Caco-2 (cell line): Measurements from ENCODE around the gene LRMDA. TPM values are rescaled to one million over a fixed set of nuclear protein-coding genes. Genes with fewer than 3 reads are reported as not detected.

Experiments used
- BruUV-seq: library from RNA; stranded (reverse); fragments of 400-500 nt; replicated peaks from 2 replicates; lab custom pipeline; 2021; lab: Mats Ljungman, UMichigan
- CTCF ChIA-PET: fragments of 300-600 bp; sonication (Branson Sonifier 250); formaldehyde crosslinking; loops from one replicate; lab custom pipeline; 2022; ENCODE audit warnings: antibody characterized with exemption; lab: Charles Lee
- POLR2A ChIA-PET: fragments of 300-600 bp; sonication (Branson Sonifier 250); formaldehyde crosslinking; loops from one replicate; lab custom pipeline; 2022; ENCODE audit warnings: antibody characterized with exemption; lab: Charles Lee
- DNase-seq, 2 experiments: peaks; one replicate each; pipeline versions ENCODE4 v3.0.0 to v3.0.0-alpha.2; 2020 to 2022
- H3K27me3 ChIP-seq: replicated peaks from 2 replicates; pipeline ENCODE4 v1.6.0; 2011; ENCODE audit warnings: low read length; ENCODE audit not compliant: control insufficient read depth, insufficient read depth
- H3K36me3 ChIP-seq: 2 replicates; pipeline ENCODE4 v1.5.1; 2011; ENCODE audit warnings: low read length; ENCODE audit not compliant: control insufficient read depth, insufficient read depth
- H3K4me1 ChIP-seq: fragments of 250-450 bp; sonication (Bioruptor Pico); 2 replicates; pipeline ENCODE4 v1.5.1; 2020; ENCODE audit warnings: mild to moderate bottlenecking
- H3K4me3 ChIP-seq: 2 replicates; pipeline ENCODE4 v1.5.1; 2011; ENCODE audit warnings: low read depth, mild to moderate bottlenecking, control low read depth, low read length
- H3K9me3 ChIP-seq: fragments of 250-450 bp; sonication (Bioruptor Pico); 2 replicates; pipeline ENCODE4 v1.5.1; 2020; ENCODE audit warnings: mild to moderate bottlenecking, moderate library complexity
- H3K27ac Mint-ChIP-seq: one replicate; pipeline ENCODE4 v1.8.0; 2022; ENCODE audit warnings: mixed read lengths; ENCODE audit not compliant: unreplicated experiment
- H3K27me3 Mint-ChIP-seq: one replicate; pipeline ENCODE4 v1.8.0; 2022; ENCODE audit warnings: mixed read lengths; ENCODE audit not compliant: insufficient read depth, unreplicated experiment
- H3K36me3 Mint-ChIP-seq: one replicate; pipeline ENCODE4 v1.8.0; 2022; ENCODE audit warnings: mild to moderate bottlenecking, mixed read lengths; ENCODE audit not compliant: insufficient read depth, unreplicated experiment
- H3K4me1 Mint-ChIP-seq: one replicate; pipeline ENCODE4 v1.8.0; 2022; ENCODE audit warnings: low read depth, mixed read lengths; ENCODE audit not compliant: unreplicated experiment
- H3K4me3 Mint-ChIP-seq: one replicate; pipeline ENCODE4 v1.8.0; 2022; ENCODE audit warnings: mild to moderate bottlenecking, moderate library complexity, mixed read lengths; ENCODE audit not compliant: unreplicated experiment
- H3K9me3 Mint-ChIP-seq: one replicate; pipeline ENCODE4 v1.8.0; 2022; ENCODE audit warnings: mixed read lengths; ENCODE audit not compliant: unreplicated experiment
- CTCF ChIP-seq, 2 experiments: fragments of 200-600 bp in 1 of 2; IDR thresholded peaks; 1 replicate in 1 of 2; 2 replicates in 1 of 2; pipeline versions ENCODE4 v1.5.1 to v1.8.0; 2011 to 2022; ENCODE audit warnings: antibody characterized with exemption in 1 of 2, control low read depth in 1 of 2, inconsistent platforms in 1 of 2, low read depth in 1 of 2, low read length in 1 of 2, mild to moderate bottlenecking in 1 of 2, moderate library complexity in 1 of 2; ENCODE audit not compliant: insufficient read depth in 1 of 2, severe bottlenecking in 1 of 2, unreplicated experiment in 1 of 2
- intact Hi-C: fragments of 100-400 bp; cut with micrococcal nuclease; formaldehyde crosslinking; loops from one replicate; pipeline ENCODE4 v1.10.0; 2022; ENCODE audit not compliant: unreplicated experiment
- total RNA-seq: library from RNA; stranded (reverse); gene quantifications from 2 replicates; pipeline ENCODE4 v1.2.3, GENCODE V29; 2022

LRMDA gene
- total RNA-seq, 1 experiment from 2014 or later = 18.5 TPM

- H3K27me3 ChIP-seq = no peaks in the 10 kb centered on the region
- POLR2A ChIA-PET = no interaction called here
- CTCF ChIA-PET = no interaction called here
- no peaks in the 10 kb centered on the region for H3K36me3 Mint-ChIP-seq
- TF ChIP-seq CTCF (IDR thresholded peaks at IDR 0.05; ENCODE audit: insufficient read depth in 1 of 2, low read depth in 1 of 2, low read length in 1 of 2, severe bottlenecking in 1 of 2, unreplicated experiment in 1 of 2) = no peak
- no peaks in the 10 kb centered on the region; the same call in 1 of the 2 replicates for H3K4me1 ChIP-seq
- intact Hi-C loops = no loop called here
- no peak overlapping the region for H3K4me3 Mint-ChIP-seq
- 0 out of 2 replicates have a peak, but pooled peaks cover 3% of the 10 kb centered on the region for H3K9me3 ChIP-seq
- H3K4me1 Mint-ChIP-seq = no peaks in the 10 kb centered on the region
- H3K9me3 Mint-ChIP-seq = peaks cover 23% of the 10 kb centered on the region
- H3K36me3 ChIP-seq = no peaks in the 10 kb centered on the region
- H3K4me3 ChIP-seq = no peak overlapping the region
- H3K27me3 Mint-ChIP-seq = no peaks in the 10 kb centered on the region
- H3K27ac Mint-ChIP-seq = no peak overlapping the region
- BruUV-seq = no TSS peak
- DNase-seq = no peak
These were observed 853.6 kb downstream of the LRMDA start for GRCh38 chr10:76285012-76285411.

- Mint-ChIP-seq H3K27ac (no peak overlapping the region), H3K9me3 (peaks cover 23% of the 10 kb centered on the region), H3K36me3 (no peaks in the 10 kb centered on the region), H3K4me1 (no peaks in the 10 kb centered on the region), H3K27me3 (no peaks in the 10 kb centered on the region), H3K4me3 (no peak overlapping the region)
- intact Hi-C loops = no loop called here
- DNase-seq = no peak
- Histone ChIP-seq H3K36me3 (no peaks in the 10 kb centered on the region), H3K4me1 (no peaks in the 10 kb centered on the region; the same call in 1 of the 2 replicates), H3K27me3 (no peaks in the 10 kb centered on the region), H3K4me3 (no peak overlapping the region), H3K9me3 (0 out of 2 replicates have a peak, but pooled peaks cover 3% of the 10 kb centered on the region)
- CTCF ChIA-PET = no interaction called here
- no TSS peak for BruUV-seq
- POLR2A ChIA-PET = no interaction called here
- no peak for TF ChIP-seq CTCF (IDR thresholded peaks at IDR 0.05; ENCODE audit: insufficient read depth in 1 of 2, low read depth in 1 of 2, low read length in 1 of 2, severe bottlenecking in 1 of 2, unreplicated experiment in 1 of 2)
These were observed 854.1 kb downstream of the LRMDA start for GRCh38 chr10:76285515-76285914.

- no TSS peak for BruUV-seq
- no peaks in the 10 kb centered on the region for H3K36me3 Mint-ChIP-seq
- DNase-seq = no peak
- H3K9me3 Mint-ChIP-seq = peaks cover 23% of the 10 kb centered on the region
- Histone ChIP-seq H3K9me3 (0 out of 2 replicates have a peak, but pooled peaks cover 3% of the 10 kb centered on the region), H3K27me3 (no peaks in the 10 kb centered on the region), H3K4me1 (no peaks in the 10 kb centered on the region; the same call in 1 of the 2 replicates), H3K4me3 (no peak overlapping the region), H3K36me3 (no peaks in the 10 kb centered on the region)
- no peaks in the 10 kb centered on the region for H3K27me3 Mint-ChIP-seq
- ChIA-PET CTCF (no interaction called here), POLR2A (no interaction called here)
- intact Hi-C loops = no loop called here
- no peak overlapping the region for H3K27ac Mint-ChIP-seq
- H3K4me3 Mint-ChIP-seq = no peak overlapping the region
- no peaks in the 10 kb centered on the region for H3K4me1 Mint-ChIP-seq
- no peak for TF ChIP-seq CTCF (IDR thresholded peaks at IDR 0.05; ENCODE audit: insufficient read depth in 1 of 2, low read depth in 1 of 2, low read length in 1 of 2, severe bottlenecking in 1 of 2, unreplicated experiment in 1 of 2)
These were observed 855.1 kb downstream of the LRMDA start for GRCh38 chr10:76286536-76286935.
